HepG2 (cell line): Measurements from ENCODE around the gene SSR2. TPM values are rescaled to one million over a fixed set of nuclear protein-coding genes. Genes with fewer than 3 reads are reported as not detected.

Experiments used
- ARNTL ChIP-seq: sonication (generic); formaldehyde crosslinking; IDR thresholded peaks from 2 replicates; pipeline ENCODE4 v1.4.0; 2020; ENCODE audit warnings: mild to moderate bottlenecking, missing genetic modification reagents
- DR1 ChIP-seq: sonication (generic); formaldehyde crosslinking; IDR thresholded peaks from 2 replicates; pipeline ENCODE4 v1.8.0; 2021; ENCODE audit warnings: mild to moderate bottlenecking, missing genetic modification reagents, inconsistent platforms
- EED ChIP-seq: sonication (generic); formaldehyde crosslinking; IDR thresholded peaks from 2 replicates; pipeline ENCODE4 v1.5.0; 2020; ENCODE audit warnings: mild to moderate bottlenecking, missing genetic modification reagents
- JDP2 ChIP-seq: sonication (generic); formaldehyde crosslinking; IDR thresholded peaks from 2 replicates; pipeline ENCODE4 v1.8.1; 2022; ENCODE audit warnings: missing genetic modification reagents, borderline replicate concordance
- LCORL ChIP-seq, 2 experiments: fragments of 450-650 bp in 1 of 2; sonication (generic) in 1 of 2; formaldehyde crosslinking in 1 of 2; IDR thresholded peaks; 2 replicates each; pipeline versions ENCODE4 v1.5.0 to v1.6.1; 2017 to 2020; ENCODE audit warnings: antibody characterized with exemption in 1 of 2, missing genetic modification reagents in 1 of 2
- MATR3 ChIP-seq: sonication (generic); formaldehyde crosslinking; IDR thresholded peaks from 2 replicates; pipeline ENCODE4 v1.4.0; 2020; ENCODE audit warnings: missing genetic modification reagents
- NFE2 ChIP-seq: sonication (generic); formaldehyde crosslinking; IDR thresholded peaks from 2 replicates; pipeline ENCODE4 v1.4.0; 2020; ENCODE audit warnings: missing genetic modification reagents
- PCBP2 ChIP-seq: fragments of 200-400 bp; formaldehyde crosslinking; optimal IDR thresholded peaks from 2 replicates; pipeline ENCODE3; 2018; ENCODE audit warnings: low read length, low read depth; ENCODE audit not compliant: poor library complexity, severe bottlenecking
- SALL1 ChIP-seq: sonication (generic); formaldehyde crosslinking; IDR thresholded peaks from 2 replicates; pipeline ENCODE4 v1.8.0; 2022; ENCODE audit warnings: mild to moderate bottlenecking, missing genetic modification reagents
- SP1 ChIP-seq, 2 experiments: fragments of 450-650 bp in 1 of 2; sonication (generic) in 1 of 2; formaldehyde crosslinking in 1 of 2; IDR thresholded peaks; 2 replicates each; pipeline versions ENCODE4 v1.4.0 to v1.6.1; 2016 to 2020; ENCODE audit warnings: missing genetic modification reagents in 1 of 2
- SP5 ChIP-seq: IDR thresholded peaks from 2 replicates; pipeline ENCODE4 v1.6.1; 2016; ENCODE audit warnings: low read depth, borderline replicate concordance
- TERF1 ChIP-seq: sonication (generic); formaldehyde crosslinking; IDR thresholded peaks from 2 replicates; pipeline ENCODE4 v1.8.0; 2022; ENCODE audit warnings: mild to moderate bottlenecking, missing genetic modification reagents, moderate library complexity
- TOE1 ChIP-seq: sonication (generic); formaldehyde crosslinking; IDR thresholded peaks from 2 replicates; pipeline ENCODE4 v1.4.0; 2020; ENCODE audit warnings: mild to moderate bottlenecking, missing genetic modification reagents
- ZBTB38 ChIP-seq: sonication (generic); formaldehyde crosslinking; IDR thresholded peaks from 2 replicates; pipeline ENCODE4 v1.5.1; 2020; ENCODE audit warnings: mild to moderate bottlenecking, missing genetic modification reagents
- ZHX2 ChIP-seq, 2 experiments: sonication (generic) in 1 of 2; formaldehyde crosslinking in 1 of 2; IDR thresholded peaks; 2 replicates each; pipeline versions ENCODE4 v1.6.1 to v1.9.0; 2014 to 2022; ENCODE audit warnings: antibody characterized with exemption in 1 of 2, borderline replicate concordance in 1 of 2, inconsistent platforms in 1 of 2, low read depth in 1 of 2, missing genetic modification reagents in 1 of 2
- ZNF292 ChIP-seq: sonication (generic); formaldehyde crosslinking; IDR thresholded peaks from 2 replicates; pipeline ENCODE4 v1.8.1; 2022; ENCODE audit warnings: mild to moderate bottlenecking, low read depth, missing genetic modification reagents, borderline replicate concordance
- ZNF432 ChIP-seq: sonication (generic); formaldehyde crosslinking; IDR thresholded peaks from 2 replicates; pipeline ENCODE4 v1.5.0; 2020; ENCODE audit warnings: missing genetic modification reagents, mild to moderate bottlenecking, borderline replicate concordance
- ZNF562 ChIP-seq: sonication (generic); formaldehyde crosslinking; IDR thresholded peaks from 2 replicates; pipeline ENCODE4 v1.8.0; 2022; ENCODE audit warnings: missing genetic modification reagents, borderline replicate concordance
- ZNF615 ChIP-seq: sonication (generic); formaldehyde crosslinking; IDR thresholded peaks from 2 replicates; pipeline ENCODE4 v1.5.0; 2020; ENCODE audit warnings: mild to moderate bottlenecking, missing genetic modification reagents, borderline replicate concordance
- ZNF672 ChIP-seq: sonication (generic); formaldehyde crosslinking; IDR thresholded peaks from 2 replicates; pipeline ENCODE4 v1.8.1; 2022; ENCODE audit warnings: missing genetic modification reagents
- ZUFSP ChIP-seq: sonication (generic); formaldehyde crosslinking; IDR thresholded peaks from 2 replicates; pipeline ENCODE4 v1.9.0; 2021; ENCODE audit warnings: missing genetic modification reagents, mild to moderate bottlenecking, borderline replicate concordance
- polyA plus RNA-seq, 8 experiments: library from polyadenylated mRNA; depleted of rRNA in 3 of 8; stranded (reverse) in 7 of 8; unstranded in 1 of 8; fragments of >200 nt; fragmentation: Illumina TruSeq in 4 of 8; extraction: Trizol in 4 of 8; gene quantifications; 2 replicates each; pipeline versions ENCODE4 v1.2.1 to v1.2.3, GENCODE V29; 2011 to 2016; ENCODE audit warnings: low read depth in 4 of 8, missing spikeins in 1 of 8, mixed read lengths in 1 of 8; ENCODE audit not compliant: insufficient read depth in 1 of 8
- total RNA-seq, 5 experiments: library from RNA; depleted of rRNA; stranded (reverse); fragments of >200 nt; fragmentation: Illumina TruSeq; extraction: Trizol; gene quantifications; 2 replicates each; pipeline ENCODE4 v1.2.3, GENCODE V29; 2016; ENCODE audit warnings: low read depth in 1 of 5

SSR2 gene
- total and polyA plus RNA-seq, 2 of the 13 experiments (the other 11 are each of a cell fraction or from before 2014, with no cell fraction given): 284 to 461 TPM

GRCh38 chr1:155967341-155968050 lies 53.3 kb downstream of the SSR2 start (continued):
- no peak for TF ChIP-seq TERF1
- TF ChIP-seq ZNF432 (CRISPR knock-in tag): no peak
- no peak for TF ChIP-seq DR1 (CRISPR knock-in tag)
- no peak for TF ChIP-seq NFE2 (CRISPR knock-in tag)
- no peak for TF ChIP-seq ZNF562
- TF ChIP-seq TOE1 (CRISPR knock-in tag): no peak
- no peak for TF ChIP-seq ZHX2 (IDR thresholded peaks at IDR 0.05; ENCODE audit: low read depth)
- TF ChIP-seq ZHX2 (CRISPR knock-in tag; IDR thresholded peaks at IDR 0.05; ENCODE audit: borderline replicate concordance): no peak
- TF ChIP-seq ARNTL: 0 out of 2 replicates have a peak, but pooled peaks have one; percentile 72
- TF ChIP-seq SP1 (IDR thresholded peaks at IDR 0.05): no peak
- no peak for TF ChIP-seq SP1 (CRISPR knock-in tag; IDR thresholded peaks at IDR 0.05)
- no peak for TF ChIP-seq MATR3 (CRISPR knock-in tag)
- TF ChIP-seq ZUFSP (CRISPR knock-in tag): no peak
- no peak for TF ChIP-seq SP5 (CRISPR knock-in tag)
- no peak for TF ChIP-seq ZNF672 (CRISPR knock-in tag)
- TF ChIP-seq ZNF615 (CRISPR knock-in tag): no peak
- TF ChIP-seq EED (CRISPR knock-in tag): no peak
- TF ChIP-seq LCORL (IDR thresholded peaks at IDR 0.05): no peak
- TF ChIP-seq LCORL (CRISPR knock-in tag; IDR thresholded peaks at IDR 0.05): peak; percentile 92
- TF ChIP-seq PCBP2: no peak
- TF ChIP-seq ZNF292: no peak
- TF ChIP-seq ZBTB38 (CRISPR knock-in tag): peak; percentile 80
- TF ChIP-seq JDP2 (CRISPR knock-in tag): no peak
- TF ChIP-seq SALL1: peak; percentile 92
